GM12874 (cell line): Measurements from ENCODE around the gene GRK3.

Experiments
- TF ChIP-seq, protein P1 (sequence below): IDR thresholded peaks from 2 replicates; pipeline ENCODE4 v1.5.1; 2011; ENCODE audit warnings: low read depth, mild to moderate bottlenecking, control low read depth, low read length, moderate library complexity; ENCODE audit not compliant: insufficient read depth

The GRK3 gene

DNA sequence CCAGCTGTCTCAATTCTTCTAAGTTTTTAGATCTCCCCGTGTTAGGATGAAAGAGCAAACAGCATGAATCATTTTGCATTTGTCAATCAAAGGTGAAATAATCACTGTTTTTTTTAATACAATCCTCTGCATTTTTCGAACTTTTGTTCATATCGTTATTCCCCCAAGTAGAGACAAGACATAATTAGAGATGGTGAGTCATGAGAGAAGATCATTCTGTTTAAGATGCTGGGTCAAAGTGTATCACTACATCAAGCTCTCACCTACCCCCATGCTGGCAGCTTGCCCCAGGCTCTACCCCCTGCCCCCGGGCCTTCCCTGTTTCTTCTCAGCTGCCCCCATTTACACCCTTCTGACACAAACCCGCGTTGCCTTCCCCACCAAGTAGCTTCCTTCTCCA lies 147.0 kb downstream of the GRK3 start:
- TF ChIP-seq, protein P1, sequence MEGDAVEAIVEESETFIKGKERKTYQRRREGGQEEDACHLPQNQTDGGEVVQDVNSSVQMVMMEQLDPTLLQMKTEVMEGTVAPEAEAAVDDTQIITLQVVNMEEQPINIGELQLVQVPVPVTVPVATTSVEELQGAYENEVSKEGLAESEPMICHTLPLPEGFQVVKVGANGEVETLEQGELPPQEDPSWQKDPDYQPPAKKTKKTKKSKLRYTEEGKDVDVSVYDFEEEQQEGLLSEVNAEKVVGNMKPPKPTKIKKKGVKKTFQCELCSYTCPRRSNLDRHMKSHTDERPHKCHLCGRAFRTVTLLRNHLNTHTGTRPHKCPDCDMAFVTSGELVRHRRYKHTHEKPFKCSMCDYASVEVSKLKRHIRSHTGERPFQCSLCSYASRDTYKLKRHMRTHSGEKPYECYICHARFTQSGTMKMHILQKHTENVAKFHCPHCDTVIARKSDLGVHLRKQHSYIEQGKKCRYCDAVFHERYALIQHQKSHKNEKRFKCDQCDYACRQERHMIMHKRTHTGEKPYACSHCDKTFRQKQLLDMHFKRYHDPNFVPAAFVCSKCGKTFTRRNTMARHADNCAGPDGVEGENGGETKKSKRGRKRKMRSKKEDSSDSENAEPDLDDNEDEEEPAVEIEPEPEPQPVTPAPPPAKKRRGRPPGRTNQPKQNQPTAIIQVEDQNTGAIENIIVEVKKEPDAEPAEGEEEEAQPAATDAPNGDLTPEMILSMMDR, result no peak

DNA sequence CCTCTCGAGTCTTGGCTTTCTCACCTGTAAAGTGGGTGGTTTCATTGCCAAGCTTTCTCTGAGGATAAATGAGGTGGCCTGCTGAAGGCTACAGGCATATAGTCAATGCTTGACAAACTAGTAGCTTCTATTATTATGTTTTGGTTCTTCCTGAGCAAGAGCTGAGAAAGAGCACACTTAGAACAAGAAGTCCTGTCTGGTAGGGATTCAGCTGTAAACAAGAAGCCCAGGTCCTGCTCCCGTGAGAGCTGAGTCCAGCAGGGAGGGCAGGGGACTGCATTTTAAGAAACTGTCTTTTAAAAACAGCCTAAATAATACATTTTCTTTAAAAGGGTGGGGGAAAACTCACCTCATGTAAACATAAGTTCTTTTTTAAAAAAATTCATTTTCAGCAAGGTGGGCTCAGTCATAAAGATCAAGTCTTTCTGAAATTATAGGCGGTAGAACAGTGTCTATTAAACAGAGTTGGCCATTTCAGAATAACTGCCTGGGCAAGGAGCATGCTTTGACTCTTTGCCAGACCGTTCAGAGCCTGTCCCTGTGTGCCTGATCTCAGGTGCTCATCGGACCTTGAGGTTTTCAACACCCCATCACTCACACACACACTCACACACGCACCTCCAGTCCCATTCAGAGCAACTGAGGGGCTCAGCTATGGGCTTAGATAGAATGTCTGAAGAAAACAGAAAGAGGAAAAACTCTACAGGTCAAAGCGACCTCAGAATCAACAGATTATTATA lies 148.4 kb downstream of the GRK3 start:
- TF ChIP-seq, protein P1, result no peak

DNA sequence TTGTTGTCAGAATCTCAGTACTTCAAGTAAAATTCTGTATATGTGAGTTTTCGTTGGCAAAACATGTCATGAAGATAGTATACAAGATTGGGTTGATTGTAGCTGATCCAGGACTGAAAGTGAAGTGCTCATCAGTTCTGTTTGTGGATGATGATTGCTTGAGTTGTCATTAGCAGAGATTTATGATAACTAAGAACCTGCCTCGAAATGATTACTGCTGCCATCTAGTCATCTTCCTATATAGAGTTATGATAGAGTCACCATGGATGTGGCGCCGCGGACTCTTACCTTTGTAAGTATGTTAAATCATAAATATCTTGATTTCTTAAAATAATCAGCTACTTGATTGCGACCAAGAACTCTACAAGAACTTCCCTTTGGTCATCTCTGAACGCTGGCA lies 149.6 kb downstream of the GRK3 start:
- TF ChIP-seq, protein P1, result no peak

DNA sequence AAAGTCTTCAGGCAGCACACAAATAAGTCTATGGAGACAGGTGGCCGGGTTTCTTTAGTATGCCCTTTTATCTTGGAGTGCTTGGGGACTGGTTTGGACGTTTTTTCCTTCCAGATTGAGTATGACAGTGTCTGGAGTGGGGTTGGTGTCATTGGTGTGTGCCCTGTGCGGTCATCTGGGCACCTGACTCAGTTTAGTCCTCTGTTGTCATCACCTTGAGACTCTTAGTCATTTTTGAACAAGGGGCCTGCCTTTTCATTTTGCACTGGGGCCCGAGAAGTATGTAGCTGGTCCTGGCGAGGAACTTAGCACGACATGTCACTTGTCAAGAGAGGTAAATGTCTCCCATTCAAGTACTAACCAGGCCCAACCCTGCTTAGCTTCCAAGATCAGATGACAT lies 150.3 kb downstream of the GRK3 start:
- TF ChIP-seq, protein P1, result no peak

DNA sequence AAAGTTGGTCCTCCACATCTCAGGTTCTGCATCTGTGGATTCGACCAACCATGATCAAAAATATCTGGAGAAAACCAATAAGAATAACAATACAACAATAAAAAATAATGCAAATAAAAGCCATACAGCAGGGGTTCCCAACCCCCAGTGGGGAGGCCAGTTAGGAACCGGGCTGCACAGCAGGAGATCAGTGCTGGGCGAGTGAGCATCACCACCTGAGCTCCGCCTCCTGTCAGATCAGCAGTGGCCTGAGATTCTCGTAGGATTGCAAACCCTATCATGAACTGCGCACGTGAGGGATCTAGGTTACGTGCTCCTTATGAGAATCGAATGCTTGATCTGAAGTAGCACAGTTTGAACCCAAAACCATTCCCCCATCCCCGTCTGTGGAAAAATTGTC lies 152.2 kb downstream of the GRK3 start:
- TF ChIP-seq, protein P1, result no peak

DNA sequence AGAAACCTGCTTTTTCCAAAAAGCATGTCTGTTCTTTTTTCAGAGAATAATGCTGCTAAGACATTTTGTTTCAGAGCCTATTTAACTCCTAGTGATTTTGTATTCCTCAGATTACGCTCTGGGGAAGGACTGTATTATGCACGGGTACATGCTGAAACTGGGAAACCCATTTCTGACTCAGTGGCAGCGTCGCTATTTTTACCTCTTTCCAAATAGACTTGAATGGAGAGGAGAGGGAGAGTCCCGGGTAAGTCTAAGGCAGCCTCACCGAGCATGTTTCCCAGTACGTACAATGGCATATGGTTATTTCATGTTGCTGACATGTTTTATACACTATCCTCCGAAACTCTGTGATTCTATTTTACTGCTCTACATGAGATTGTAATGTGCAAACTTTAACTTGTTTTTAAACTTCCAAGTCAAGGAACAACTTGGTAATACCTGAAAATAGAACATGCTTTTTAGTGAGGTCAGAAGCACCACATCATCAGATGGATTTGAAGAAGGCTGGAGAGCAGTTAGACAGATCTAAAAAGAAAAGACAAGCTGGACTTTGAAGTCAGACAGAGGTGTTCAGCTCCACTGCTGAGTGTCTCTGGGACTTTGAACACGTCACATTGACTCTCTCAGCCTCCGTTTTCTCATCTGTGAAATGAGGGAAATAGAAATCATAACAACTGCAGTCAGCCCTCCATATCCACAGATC lies 153.8 kb downstream of the GRK3 start:
- TF ChIP-seq, protein P1, result no peak

DNA sequence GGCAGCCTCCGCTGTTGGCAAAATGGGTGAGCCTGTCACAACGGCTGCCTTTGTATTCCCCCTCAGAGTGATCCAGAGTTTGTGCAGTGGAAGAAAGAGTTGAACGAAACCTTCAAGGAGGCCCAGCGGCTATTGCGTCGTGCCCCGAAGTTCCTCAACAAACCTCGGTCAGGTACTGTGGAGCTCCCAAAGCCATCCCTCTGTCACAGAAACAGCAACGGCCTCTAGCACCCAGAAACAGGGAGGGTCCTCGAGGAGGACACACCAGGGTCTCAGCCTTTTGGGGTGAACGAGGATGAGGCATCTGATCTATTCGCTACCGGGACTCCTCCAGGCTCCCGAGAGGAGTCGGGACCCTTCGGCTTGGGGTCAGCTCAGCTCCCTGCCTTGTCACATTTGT lies 157.7 kb downstream of the GRK3 start:
- TF ChIP-seq, protein P1, result no peak
